Measurements from ENCODE around the gene JAKMIP1. TPM values are rescaled to one million over a fixed set of nuclear protein-coding genes. Genes with fewer than 3 reads are reported as not detected.

JAKMIP1 gene
- total RNA-seq, 1 donor from 2014 or later = not detected

- intact Hi-C loops (cut with DNase I) = no loop called here
- ATAC-seq (no peak), DNase-seq (ENCODE audit: missing footprints) (no peak)
These were observed 73.2 kb downstream of the JAKMIP1 start for GRCh38 chr4:6126971-6127745.

GRCh38 chr4:6125103-6125651, 75.2 kb downstream of the JAKMIP1 start:
- ATAC-seq (no peak), DNase-seq (ENCODE audit: missing footprints) (no peak)
- intact Hi-C loops (cut with DNase I) = no loop called here

- DNase-seq (ENCODE audit: missing footprints) (no peak), ATAC-seq (no peak)
- intact Hi-C loops (cut with DNase I) = no loop called here
These were observed 75.8 kb downstream of the JAKMIP1 start for GRCh38 chr4:6124386-6125102.

GRCh38 chr4:6123976-6124375, 76.4 kb downstream of the JAKMIP1 start:
- DNase-seq (ENCODE audit: missing footprints) (no peak), ATAC-seq (no peak)
- intact Hi-C loops (cut with DNase I) = no loop called here

- ATAC-seq (no peak), DNase-seq (ENCODE audit: missing footprints) (no peak)
- intact Hi-C loops (cut with DNase I) = no loop called here
These were observed 76.8 kb downstream of the JAKMIP1 start for GRCh38 chr4:6123541-6123940.

- no peak for DNase-seq (ENCODE audit: missing footprints)
- ATAC-seq = no peak
- intact Hi-C loops (cut with DNase I) = no loop called here
These were observed 77.2 kb downstream of the JAKMIP1 start for GRCh38 chr4:6123116-6123515.

- no peak for DNase-seq (ENCODE audit: missing footprints)
- intact Hi-C loops (cut with DNase I) = no loop called here
- ATAC-seq = no peak
These were observed 77.9 kb downstream of the JAKMIP1 start for GRCh38 chr4:6122496-6122895.

GRCh38 chr4:6121941-6122340, 78.4 kb downstream of the JAKMIP1 start:
- no peak for DNase-seq (ENCODE audit: missing footprints)
- intact Hi-C loops (cut with DNase I) = no loop called here
- no peak for ATAC-seq

- DNase-seq (ENCODE audit: missing footprints) (no peak), ATAC-seq (no peak)
- intact Hi-C loops (cut with DNase I) = no loop called here
These were observed 79.0 kb downstream of the JAKMIP1 start for GRCh38 chr4:6121276-6121850.

- intact Hi-C loops (cut with DNase I) = no loop called here
- no peak for DNase-seq (ENCODE audit: missing footprints)
- no peak for ATAC-seq
These were observed 80.0 kb downstream of the JAKMIP1 start for GRCh38 chr4:6120361-6120760.

GRCh38 chr4:6119507-6120020, 80.8 kb downstream of the JAKMIP1 start:
- DNase-seq (ENCODE audit: missing footprints) = no peak
- no peak for ATAC-seq

GRCh38 chr4:6118201-6118600, 82.1 kb downstream of the JAKMIP1 start:
- intact Hi-C loops (cut with DNase I) = no loop called here
- no peak for DNase-seq (ENCODE audit: missing footprints)
- ATAC-seq = no peak

More at GRCh38 chr4:6119507-6120020, 80.8 kb downstream of the JAKMIP1 start:
- intact Hi-C loops (cut with DNase I) = no loop called here

GRCh38 chr4:6116696-6117285, 83.6 kb downstream of the JAKMIP1 start:
- no peak for ATAC-seq
- DNase-seq (ENCODE audit: missing footprints) = no peak
- intact Hi-C loops (cut with DNase I) = no loop called here

- intact Hi-C loops (cut with DNase I) = no loop called here
- DNase-seq (ENCODE audit: missing footprints) (peak; percentile 59), ATAC-seq (no peak)
These were observed 84.4 kb downstream of the JAKMIP1 start for GRCh38 chr4:6115746-6116586.

- ATAC-seq = no peak
- no peak for DNase-seq (ENCODE audit: missing footprints)
- intact Hi-C loops (cut with DNase I) = no loop called here
These were observed 85.0 kb downstream of the JAKMIP1 start for GRCh38 chr4:6115342-6115741.

- intact Hi-C loops (cut with DNase I) = no loop called here
- ATAC-seq (no peak), DNase-seq (ENCODE audit: missing footprints) (no peak)
These were observed 85.7 kb downstream of the JAKMIP1 start for GRCh38 chr4:6114601-6115000.

- no peak for DNase-seq (ENCODE audit: missing footprints)
- intact Hi-C loops (cut with DNase I) = no loop called here
- no peak for ATAC-seq
These were observed 86.2 kb downstream of the JAKMIP1 start for GRCh38 chr4:6114181-6114580.

- DNase-seq (ENCODE audit: missing footprints) (no peak), ATAC-seq (no peak)
- intact Hi-C loops (cut with DNase I) = no loop called here
These were observed 86.7 kb downstream of the JAKMIP1 start for GRCh38 chr4:6113641-6114040.
